Upper lobe of left lung (tissue), 4 donors: Measurements from ENCODE around the gene ACVR2B.

Source experiments
- CTCF ChIP-seq, 6 experiments: fragments of 450-650 bp in 4 of 6; fragments of 200-600 bp in 2 of 6; sonication (generic) in 2 of 6; IDR thresholded peaks; one replicate each; pipeline ENCODE4 v1.5.1; 2016 to 2019; ENCODE audit warnings: antibody characterized with exemption in 6 of 6
- POLR2A ChIP-seq, 4 donors: fragments of 450-650 bp; IDR thresholded peaks; one replicate each; pipeline ENCODE4 v1.5.1; 2016 to 2017; ENCODE audit warnings: antibody characterized with exemption in 4 of 4, mild to moderate bottlenecking in 2 of 4
- POLR2AphosphoS5 ChIP-seq, 2 donors: sonication (generic); formaldehyde crosslinking; IDR thresholded peaks; one replicate each; pipeline ENCODE4 v1.5.1; 2017; ENCODE audit warnings: antibody characterized with exemption in 2 of 2

DNA sequence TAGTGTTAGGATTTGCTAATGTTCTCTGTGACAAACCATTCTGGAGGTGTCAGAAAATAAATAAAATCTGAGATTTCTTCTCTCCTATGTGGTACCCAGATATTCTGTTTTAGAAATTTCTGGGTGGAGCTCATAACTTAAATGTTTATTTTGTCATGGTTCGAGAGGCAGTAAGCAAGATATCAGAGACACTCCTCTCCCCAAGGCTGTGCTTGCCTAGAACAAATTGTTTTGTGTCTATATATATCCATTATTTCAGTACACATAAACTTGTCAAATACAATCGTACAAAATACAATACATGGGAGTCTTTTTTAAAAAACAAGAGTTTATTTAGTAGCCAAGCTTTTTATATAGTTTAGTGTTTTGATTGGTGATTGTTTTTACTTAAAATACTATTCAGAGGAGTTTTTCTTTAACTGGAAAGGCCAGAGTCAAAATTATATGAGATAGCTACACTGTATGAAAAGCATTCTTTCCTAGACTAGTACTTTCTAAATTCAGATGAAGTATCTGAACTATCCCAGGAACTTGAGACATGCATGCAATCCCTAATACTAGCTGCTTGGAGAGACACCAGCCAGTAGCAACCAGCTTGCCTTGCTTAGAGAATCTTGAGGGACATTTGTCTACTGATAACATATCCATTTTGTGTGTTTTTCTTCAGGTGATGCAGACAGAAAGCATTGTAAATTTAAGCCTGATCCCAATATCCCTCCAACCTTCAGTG lies 47.2 kb downstream of the ACVR2B start:
- TF ChIP-seq CTCF (IDR thresholded peaks at IDR 0.05) (no peak), POLR2A (IDR thresholded peaks at IDR 0.05) (no peak), POLR2AphosphoS5 (IDR thresholded peaks at IDR 0.05) (no peak)
